Type B pancreatic cell (in vitro differentiated cells): Measurements from ENCODE around the gene DUOX2. TPM values are rescaled to one million over a fixed set of nuclear protein-coding genes. Genes with fewer than 3 reads are reported as not detected.
"Not testable (repeated sequence)": the region's sequence is repeated elsewhere in the genome, so short reads cannot be mapped to it uniquely, and the experiment has no call there.

Source experiments
- DNase-seq: peaks from one replicate; pipeline ENCODE4 v3.0.0; 2021; ENCODE audit warnings: mixed read lengths; ENCODE audit not compliant: unreplicated experiment; ENCODE audit errors: extremely low spot score
- H3K27ac Mint-ChIP-seq: 2 replicates; pipeline ENCODE4 v1.8.0; 2021; ENCODE audit warnings: mild to moderate bottlenecking, mixed read lengths
- H3K27me3 Mint-ChIP-seq: 2 replicates; pipeline ENCODE4 v1.8.0; 2021; ENCODE audit warnings: mixed read lengths
- H3K36me3 Mint-ChIP-seq: 2 replicates; pipeline ENCODE4 v1.8.0; 2021; ENCODE audit warnings: mixed read lengths
- H3K4me1 Mint-ChIP-seq: one replicate; pipeline ENCODE4 v1.8.0; 2021; ENCODE audit warnings: mixed read lengths; ENCODE audit not compliant: unreplicated experiment
- H3K4me3 Mint-ChIP-seq: 2 replicates; pipeline ENCODE4 v1.8.0; 2021; ENCODE audit warnings: mild to moderate bottlenecking, mixed read lengths
- H3K9me3 Mint-ChIP-seq: 2 replicates; pipeline ENCODE4 v1.8.0; 2021; ENCODE audit warnings: mixed read lengths
- CTCF ChIP-seq: fragments of 200-600 bp; sonication (generic); conservative IDR thresholded peaks from 2 replicates; pipeline ENCODE4 v1.5.0; 2021; ENCODE audit warnings: antibody characterized with exemption, mild to moderate bottlenecking
- total RNA-seq: library from RNA; stranded (reverse); gene quantifications from 2 replicates; pipeline ENCODE4 v1.2.1, GENCODE V29; 2021; ENCODE audit warnings: low replicate concordance

DUOX2 gene
- total RNA-seq, 1 donor from 2014 or later = 3.1 TPM

DNA sequence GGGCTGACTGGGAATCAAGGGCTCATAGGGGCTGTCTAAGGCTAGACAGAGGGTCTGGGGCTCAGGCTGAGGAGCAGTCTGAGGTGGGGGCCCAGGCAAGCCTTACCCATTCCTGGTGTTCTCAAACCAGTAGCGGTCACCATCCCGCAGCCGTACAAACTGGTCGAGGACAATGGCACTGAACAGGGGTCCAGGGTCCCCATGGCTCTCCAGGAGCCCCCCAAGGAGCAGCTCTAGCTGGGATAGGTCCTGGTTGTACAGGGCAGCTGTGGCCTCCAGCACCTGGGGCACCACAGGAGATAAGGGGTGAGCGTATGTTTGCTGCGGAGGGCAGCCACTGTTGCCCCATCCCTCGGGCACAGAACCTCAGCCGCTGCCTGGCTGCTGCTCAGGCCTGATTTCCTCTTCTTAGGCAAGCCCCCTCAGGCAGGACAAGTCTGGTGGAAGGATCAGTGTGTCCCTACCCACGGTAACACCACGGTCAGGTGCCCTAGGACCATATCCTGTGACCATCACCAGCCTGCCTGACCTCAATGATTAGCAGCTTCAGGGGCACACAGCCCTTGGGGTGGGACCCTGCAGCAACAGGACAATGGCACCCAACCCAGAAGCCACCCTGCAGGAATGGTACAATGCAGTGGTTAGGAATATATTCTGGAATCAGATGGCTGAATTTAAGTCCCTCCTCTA lies 5.9 kb downstream of the DUOX2 start:
- H3K27me3 Mint-ChIP-seq = peaks cover 58% of the 10 kb centered on the region
- no peak overlapping the region for H3K4me3 Mint-ChIP-seq
- DNase-seq = no peak
- H3K36me3 Mint-ChIP-seq = no peaks in the 10 kb centered on the region
- no peak for TF ChIP-seq CTCF
- H3K27ac Mint-ChIP-seq = no peak overlapping the region
- H3K9me3 Mint-ChIP-seq = no peaks in the 10 kb centered on the region
- no peaks in the 10 kb centered on the region for H3K4me1 Mint-ChIP-seq

DNA sequence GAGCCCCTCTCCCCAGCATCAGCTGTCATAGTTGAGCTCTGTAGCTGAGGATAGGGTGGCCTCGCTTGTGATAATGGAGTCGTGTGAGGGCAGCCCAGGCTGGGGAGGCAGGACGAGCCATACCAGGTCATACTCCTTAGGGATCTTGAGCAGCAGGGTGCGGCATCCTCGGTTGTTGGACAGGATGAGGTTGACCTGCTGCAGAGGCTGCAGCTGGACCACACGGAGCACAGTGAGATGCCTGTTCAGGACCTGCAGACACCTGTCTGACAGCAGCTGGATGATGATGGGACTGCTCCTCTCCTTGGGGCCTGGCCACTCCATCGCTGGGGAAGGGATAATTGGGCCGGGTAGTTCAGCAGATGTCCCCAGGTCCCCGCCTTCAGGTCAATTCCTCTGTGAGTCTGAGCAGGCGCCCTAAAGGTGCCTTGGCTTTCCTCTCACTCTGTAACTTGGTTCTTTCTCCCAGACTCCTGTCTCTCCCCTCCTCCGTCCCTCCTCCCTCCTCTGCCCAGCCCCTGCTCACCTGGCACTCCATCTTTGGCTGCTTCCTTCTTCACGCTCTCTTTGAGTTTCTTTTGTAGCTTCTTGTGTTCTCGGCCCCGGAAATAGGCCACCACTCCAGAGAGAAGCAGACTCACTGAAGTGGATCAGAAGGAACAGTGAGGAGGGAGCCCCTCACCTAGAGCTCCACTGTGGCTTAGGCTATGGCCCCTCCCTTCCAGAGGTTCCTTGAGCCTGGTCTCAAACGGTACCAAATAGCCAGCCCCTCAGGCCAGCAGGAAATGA lies 7.8 kb downstream of the DUOX2 start:
- TF ChIP-seq CTCF = no peak
- Mint-ChIP-seq H3K36me3 (no peaks in the 10 kb centered on the region), H3K9me3 (no peaks in the 10 kb centered on the region), H3K4me3 (no peak overlapping the region), H3K4me1 (no peaks in the 10 kb centered on the region), H3K27ac (no peak overlapping the region), H3K27me3 (peaks cover 48% of the 10 kb centered on the region)
- DNase-seq = no peak

GRCh38 chr15:45105586-45105985 lies 8.4 kb downstream of the DUOX2 start:
- Mint-ChIP-seq H3K4me3 (no peak overlapping the region), H3K4me1 (no peaks in the 10 kb centered on the region), H3K27me3 (peaks cover 47% of the 10 kb centered on the region), H3K36me3 (no peaks in the 10 kb centered on the region), H3K9me3 (no peaks in the 10 kb centered on the region), H3K27ac (no peak overlapping the region)
- TF ChIP-seq CTCF = no peak
- DNase-seq = no peak

DNA sequence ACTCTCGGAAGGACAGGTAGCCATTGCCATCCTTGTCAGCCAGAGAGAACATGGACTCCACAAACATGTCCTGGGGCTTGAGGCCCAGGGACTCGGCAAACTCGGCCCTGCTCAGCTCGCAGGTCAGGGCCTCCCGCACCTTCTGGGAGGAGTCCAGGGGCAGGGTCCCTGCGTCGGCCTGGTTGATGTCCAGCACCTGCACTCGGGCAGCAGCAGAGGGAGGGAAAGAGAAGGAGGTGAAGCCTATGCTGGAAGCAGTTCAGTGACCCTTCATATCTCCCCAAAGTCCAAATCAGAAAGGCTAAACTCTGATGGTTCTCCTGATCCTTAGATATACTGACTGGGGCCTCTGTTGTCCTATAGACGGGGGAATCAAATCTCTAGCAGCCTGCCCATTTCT lies 9.8 kb downstream of the DUOX2 start:
- H3K27me3 Mint-ChIP-seq = peaks cover 33% of the 10 kb centered on the region

GRCh38 chr15:45102226-45102625 lies 11.7 kb downstream of the DUOX2 start:
- DNase-seq = no peak
- no peaks in the 10 kb centered on the region for H3K4me1 Mint-ChIP-seq
- H3K27me3 Mint-ChIP-seq = peaks cover 26% of the 10 kb centered on the region
- TF ChIP-seq CTCF = no peak
- no peaks in the 10 kb centered on the region for H3K9me3 Mint-ChIP-seq
- H3K36me3 Mint-ChIP-seq = no peaks in the 10 kb centered on the region
- no peak overlapping the region for H3K27ac Mint-ChIP-seq
- H3K4me3 Mint-ChIP-seq = no peak overlapping the region

More for the DNA sequence above, 9.8 kb downstream of the DUOX2 start:
- not testable (repeated sequence) for H3K36me3 Mint-ChIP-seq, H3K4me3 Mint-ChIP-seq, H3K4me1 Mint-ChIP-seq, DNase-seq, H3K9me3 Mint-ChIP-seq, H3K27ac Mint-ChIP-seq

DNA sequence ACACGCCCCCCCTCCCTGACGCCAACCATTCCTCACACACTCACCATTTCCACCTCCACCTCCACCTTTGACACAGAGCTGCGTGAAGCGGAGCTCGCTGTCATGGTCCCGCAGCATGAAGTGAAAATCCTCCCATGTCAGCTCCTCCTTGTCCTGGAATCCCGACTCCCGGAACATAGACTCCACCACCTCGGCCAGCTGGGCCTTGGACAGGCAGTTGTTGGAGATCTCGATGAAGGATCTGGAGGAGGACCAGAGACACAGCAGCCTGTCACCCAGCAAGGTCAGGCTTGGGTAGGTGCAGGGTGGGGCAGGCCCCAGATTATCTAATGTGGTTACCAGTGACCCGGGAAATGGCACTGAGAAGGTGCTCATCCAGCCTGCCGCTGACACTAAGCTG lies 12.2 kb downstream of the DUOX2 start:
- H3K4me3 Mint-ChIP-seq = no peak overlapping the region
- H3K4me1 Mint-ChIP-seq = no peaks in the 10 kb centered on the region
- H3K27me3 Mint-ChIP-seq = peaks cover 26% of the 10 kb centered on the region
- H3K36me3 Mint-ChIP-seq = no peaks in the 10 kb centered on the region
- no peaks in the 10 kb centered on the region for H3K9me3 Mint-ChIP-seq
- H3K27ac Mint-ChIP-seq = no peak overlapping the region
- no peak for DNase-seq
- TF ChIP-seq CTCF = no peak
